Ramos (cell line): Measurements from ENCODE around the gene PAX3.

Experiments used
- in situ Hi-C: fragments of 300-500 bp; cut with MboI; formaldehyde crosslinking; loops from one replicate; pipeline ENCODE4 v1.14.3; 2022; ENCODE audit warnings: low sequenced_read_pairs; ENCODE audit not compliant: unreplicated experiment

PAX3 gene

GRCh38 chr2:222298311-222299150, at the start of gene PAX3:
TSS of gene PAX3 (minus strand) at chr2:222298998. CDS start at chr2:222298615, 383 bp downstream.
- in situ Hi-C loops = no loop called here

- in situ Hi-C loops = no loop called here
These were observed 42.5 kb upstream of the PAX3 start for GRCh38 chr2:222341331-222341730.

GRCh38 chr2:222338374-222338773, 39.6 kb upstream of the PAX3 start:
- in situ Hi-C loops = no loop called here

- in situ Hi-C loops = no loop called here
These were observed 38.1 kb upstream of the PAX3 start for GRCh38 chr2:222336931-222337330.

DNA sequence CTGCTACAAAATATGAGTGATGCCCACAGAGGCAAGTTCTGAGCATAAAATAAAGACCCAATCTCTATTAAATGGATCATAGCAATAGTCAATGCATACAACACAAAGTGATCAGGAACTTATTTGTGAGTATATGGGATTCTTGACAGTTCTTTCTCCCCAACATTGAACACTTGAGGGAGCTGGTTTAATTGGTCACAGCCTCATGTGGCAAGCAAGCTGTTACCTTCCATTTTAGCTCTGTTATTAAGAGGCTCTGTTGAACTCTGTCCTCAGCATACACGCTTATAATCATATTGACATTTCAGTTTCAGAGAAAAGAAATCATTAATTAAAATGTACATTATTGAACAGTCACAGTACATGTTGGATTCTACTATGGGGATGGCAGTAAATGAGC, 37.6 kb upstream of the PAX3 start:
- in situ Hi-C loops = no loop called here

- in situ Hi-C loops = no loop called here
These were observed 36.1 kb upstream of the PAX3 start for GRCh38 chr2:222334914-222335313.

DNA sequence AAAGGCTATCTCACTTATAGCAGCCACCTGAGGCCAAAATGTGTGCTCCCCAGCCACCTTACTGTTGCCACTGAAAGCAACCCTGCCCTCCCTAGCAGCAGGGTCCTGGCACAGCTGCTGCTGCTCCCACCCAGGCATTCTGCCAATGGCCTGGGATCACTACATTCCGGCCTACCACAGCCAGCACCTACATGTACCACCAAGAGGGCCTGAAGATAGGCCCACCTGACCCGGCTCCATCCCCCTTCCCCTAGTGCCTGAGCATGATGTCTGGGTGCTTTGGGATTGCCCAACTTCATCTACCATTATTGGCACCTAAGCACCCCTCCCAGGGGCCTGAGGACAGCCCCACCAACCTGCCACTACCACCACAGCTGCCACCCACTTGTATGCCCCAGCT, 34.6 kb upstream of the PAX3 start:
- in situ Hi-C loops = no loop called here

DNA sequence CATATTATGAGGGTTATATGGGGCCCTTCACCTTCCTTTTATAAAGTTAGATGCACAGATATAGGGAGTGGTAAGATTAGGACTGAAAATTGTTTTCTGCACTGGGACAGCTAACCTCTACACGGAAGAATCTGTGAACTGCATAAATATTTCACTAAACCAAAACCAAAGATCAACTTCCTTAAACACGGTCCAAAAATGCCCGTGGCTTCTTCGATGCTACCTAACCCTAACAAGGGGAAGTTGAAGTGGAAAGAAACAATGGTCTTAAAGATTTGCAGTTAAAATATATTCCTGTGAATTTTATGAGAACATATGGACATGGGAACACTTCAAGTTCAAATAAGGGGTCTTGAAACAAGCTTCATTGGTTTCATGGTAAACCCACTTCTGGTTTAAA, 33.3 kb upstream of the PAX3 start:
- in situ Hi-C loops = no loop called here

- in situ Hi-C loops = no loop called here
These were observed 32.1 kb upstream of the PAX3 start for GRCh38 chr2:222330910-222331309.

DNA sequence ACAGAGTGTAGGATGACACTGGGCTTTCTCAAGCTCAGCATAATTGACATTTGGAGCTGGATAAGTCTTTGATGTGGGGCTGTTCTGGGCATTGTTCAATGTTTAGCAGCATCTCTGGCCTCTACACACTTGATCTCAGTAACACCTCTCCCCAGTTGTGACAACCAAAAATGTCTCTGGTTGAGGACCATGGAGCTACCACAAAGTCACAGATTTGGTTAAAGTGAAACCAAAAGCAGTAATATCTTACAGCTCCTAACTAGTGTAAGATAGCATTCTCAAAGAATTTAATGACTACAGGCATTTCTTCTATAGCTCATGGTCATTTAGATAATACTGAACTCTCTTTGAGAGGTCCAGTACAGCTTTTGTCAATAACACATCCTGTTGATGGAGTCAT, 23.4 kb upstream of the PAX3 start:
- in situ Hi-C loops = no loop called here

DNA sequence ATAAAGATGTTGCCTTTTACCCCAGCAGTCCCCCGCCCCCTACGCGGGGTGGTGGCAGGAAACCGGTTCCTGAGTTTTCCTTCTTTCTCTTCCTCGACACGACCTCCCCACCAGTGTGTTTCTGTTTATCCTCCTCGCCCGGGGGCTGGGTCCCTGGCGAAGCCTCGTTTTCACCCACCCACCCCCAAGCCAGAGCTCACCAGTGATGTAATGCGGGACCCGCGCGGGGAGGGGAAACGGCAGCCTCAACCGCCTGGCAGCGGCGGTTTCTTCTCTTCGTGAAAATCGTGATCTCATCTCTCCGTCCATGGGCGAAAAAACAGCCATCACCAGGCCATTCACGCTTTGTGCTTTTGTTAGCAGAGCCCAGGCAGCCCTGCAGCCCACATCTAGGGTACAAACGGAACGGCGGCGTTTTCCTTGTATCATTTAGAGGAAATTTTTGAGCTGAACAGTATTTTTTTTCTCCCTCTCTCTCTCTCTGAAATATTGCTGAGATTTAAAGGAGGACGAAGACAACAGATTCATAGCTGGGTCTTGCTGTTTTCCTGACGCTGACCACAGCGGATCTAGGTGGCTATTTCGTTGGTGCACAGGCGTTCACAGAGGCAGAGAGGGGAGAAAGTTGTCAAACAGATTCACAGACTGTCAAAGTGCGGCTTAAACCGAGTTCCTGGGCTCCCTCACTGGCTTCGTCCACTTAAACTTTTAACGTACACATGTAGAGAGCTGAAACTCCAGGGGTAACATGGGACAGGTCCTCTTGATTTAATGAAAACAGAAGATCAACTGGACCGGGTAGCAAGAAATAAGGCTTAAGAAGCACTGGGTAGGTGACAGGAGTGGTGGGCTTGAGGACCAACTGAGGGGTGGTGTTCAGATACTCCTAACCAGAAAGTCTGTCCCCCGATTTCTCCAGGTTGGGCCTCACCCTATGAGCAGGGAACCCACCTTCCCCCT, 21.9 kb upstream of the PAX3 start:
- in situ Hi-C loops = no loop called here

GRCh38 chr2:222319586-222320435, 21.0 kb upstream of the PAX3 start:
- in situ Hi-C loops = no loop called here

GRCh38 chr2:222318712-222319585, 20.2 kb upstream of the PAX3 start:
- in situ Hi-C loops = no loop called here

- in situ Hi-C loops = no loop called here
These were observed 19.4 kb upstream of the PAX3 start for GRCh38 chr2:222318026-222318711.

DNA sequence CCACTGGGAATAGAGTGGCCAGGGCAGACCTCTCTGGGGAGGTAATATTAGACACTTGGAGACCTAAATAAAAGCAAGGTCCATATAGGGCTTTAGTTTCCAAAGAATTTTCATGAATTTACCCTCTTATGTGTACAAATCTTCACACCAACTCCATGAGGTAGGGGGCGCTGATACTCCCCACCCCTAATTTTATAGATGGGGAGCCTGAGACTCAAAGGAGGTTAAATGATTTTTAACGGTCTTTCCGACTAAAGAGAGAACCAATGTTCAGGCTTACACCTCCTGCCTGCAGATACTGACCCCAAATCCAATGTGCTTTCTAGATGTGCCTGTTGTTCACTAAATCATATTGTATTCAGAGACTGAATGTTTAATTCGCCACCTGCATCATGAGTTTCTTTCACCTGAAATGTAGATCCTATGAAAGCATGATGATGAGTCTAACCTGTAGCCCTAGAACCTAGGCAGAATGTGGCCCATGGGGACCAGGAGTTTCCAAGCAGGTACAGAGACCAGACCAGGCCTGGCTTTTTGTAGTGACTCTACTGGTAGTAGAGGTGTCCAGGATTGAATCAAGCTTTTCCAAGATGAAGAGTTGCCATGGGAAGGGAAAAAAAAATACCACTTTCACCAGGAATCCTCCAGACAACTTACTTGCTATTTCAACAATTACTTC, 16.8 kb upstream of the PAX3 start:
- in situ Hi-C loops = no loop called here

DNA sequence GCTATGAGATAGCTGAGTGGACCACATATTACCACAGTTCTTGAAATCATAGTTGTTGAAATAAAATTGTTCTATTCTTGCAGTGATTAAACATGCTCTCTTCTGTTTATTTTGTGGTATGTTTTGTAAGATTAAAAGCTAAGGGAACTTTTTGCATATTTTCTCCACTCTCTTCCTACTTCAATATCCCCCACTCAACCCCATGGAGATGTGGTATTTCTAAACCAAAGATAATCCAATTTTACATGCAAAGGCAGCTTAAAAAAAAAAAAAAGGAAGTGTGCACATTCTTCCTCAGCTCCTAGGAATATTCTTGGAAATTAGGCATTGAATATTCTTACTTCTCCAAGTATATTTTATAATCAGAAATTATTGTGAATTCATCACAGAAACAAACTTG, 15.0 kb upstream of the PAX3 start:
- in situ Hi-C loops = no loop called here

GRCh38 chr2:222311978-222312738, 13.4 kb upstream of the PAX3 start:
- in situ Hi-C loops = no loop called here
